GM13977 (cell line): ENCODE measurements around the gene GNAI2.

Experiments
- DNase-seq: peaks from one replicate; pipeline ENCODE4 v3.0.0; 2012; ENCODE audit warnings: low spot score
- in situ Hi-C: fragments of 300-500 bp; cut with MboI; formaldehyde crosslinking; loops from one replicate; pipeline ENCODE4 v1.12.0; 2022; ENCODE audit warnings: low sequenced_read_pairs, low pct_unique_long_range_greater_than_20kb, mixed read lengths, inconsistent platforms; ENCODE audit not compliant: unreplicated experiment
- TF ChIP-seq, protein P1 (sequence below): IDR thresholded peaks from 2 replicates; pipeline ENCODE4 v1.5.1; 2012; ENCODE audit warnings: mild to moderate bottlenecking, control low read depth; ENCODE audit not compliant: insufficient read depth; ENCODE audit errors: extremely low read depth, missing control alignments

Gene GNAI2

DNA sequence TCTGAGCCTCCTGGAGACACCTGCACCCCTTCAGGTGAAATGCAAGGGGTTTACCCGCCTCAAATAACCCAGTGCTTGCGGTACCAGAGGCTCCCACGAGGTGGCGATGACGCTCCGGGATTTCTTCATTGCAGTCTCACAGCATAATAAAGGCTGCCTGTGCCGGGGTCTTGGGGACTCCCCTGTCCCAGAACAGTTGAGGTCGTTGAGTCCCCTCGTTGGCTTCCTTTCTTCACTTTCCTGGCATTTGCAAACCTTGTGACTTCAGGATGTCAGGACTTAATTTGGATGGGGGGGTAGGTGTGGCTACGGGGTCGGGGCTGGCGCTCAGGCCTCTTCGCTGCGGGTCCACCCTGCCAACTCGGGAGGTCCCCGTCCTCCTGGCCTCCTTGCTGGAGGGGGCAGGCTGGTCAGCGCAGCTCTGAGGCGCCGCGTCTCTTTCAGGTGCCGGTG, 43.3 kb upstream of the GNAI2 start:
- TF ChIP-seq, protein P1, sequence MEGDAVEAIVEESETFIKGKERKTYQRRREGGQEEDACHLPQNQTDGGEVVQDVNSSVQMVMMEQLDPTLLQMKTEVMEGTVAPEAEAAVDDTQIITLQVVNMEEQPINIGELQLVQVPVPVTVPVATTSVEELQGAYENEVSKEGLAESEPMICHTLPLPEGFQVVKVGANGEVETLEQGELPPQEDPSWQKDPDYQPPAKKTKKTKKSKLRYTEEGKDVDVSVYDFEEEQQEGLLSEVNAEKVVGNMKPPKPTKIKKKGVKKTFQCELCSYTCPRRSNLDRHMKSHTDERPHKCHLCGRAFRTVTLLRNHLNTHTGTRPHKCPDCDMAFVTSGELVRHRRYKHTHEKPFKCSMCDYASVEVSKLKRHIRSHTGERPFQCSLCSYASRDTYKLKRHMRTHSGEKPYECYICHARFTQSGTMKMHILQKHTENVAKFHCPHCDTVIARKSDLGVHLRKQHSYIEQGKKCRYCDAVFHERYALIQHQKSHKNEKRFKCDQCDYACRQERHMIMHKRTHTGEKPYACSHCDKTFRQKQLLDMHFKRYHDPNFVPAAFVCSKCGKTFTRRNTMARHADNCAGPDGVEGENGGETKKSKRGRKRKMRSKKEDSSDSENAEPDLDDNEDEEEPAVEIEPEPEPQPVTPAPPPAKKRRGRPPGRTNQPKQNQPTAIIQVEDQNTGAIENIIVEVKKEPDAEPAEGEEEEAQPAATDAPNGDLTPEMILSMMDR = peak; percentile 92
- DNase-seq = peak; percentile 94
- in situ Hi-C loops = no loop called here

DNA sequence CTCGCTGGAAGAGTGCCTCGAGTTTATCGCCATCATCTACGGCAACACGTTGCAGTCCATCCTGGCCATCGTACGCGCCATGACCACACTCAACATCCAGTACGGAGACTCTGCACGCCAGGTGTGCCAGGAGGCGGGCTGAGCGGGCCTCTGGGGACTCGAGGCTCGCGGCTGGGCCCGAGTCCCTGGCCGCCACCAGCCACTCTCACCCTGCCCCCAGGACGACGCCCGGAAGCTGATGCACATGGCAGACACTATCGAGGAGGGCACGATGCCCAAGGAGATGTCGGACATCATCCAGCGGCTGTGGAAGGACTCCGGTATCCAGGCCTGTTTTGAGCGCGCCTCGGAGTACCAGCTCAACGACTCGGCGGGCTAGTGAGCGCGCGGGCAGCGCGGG, 42.7 kb upstream of the GNAI2 start:
- in situ Hi-C loops = no loop called here
- DNase-seq = no peak
- TF ChIP-seq, protein P1 = no peak

DNA sequence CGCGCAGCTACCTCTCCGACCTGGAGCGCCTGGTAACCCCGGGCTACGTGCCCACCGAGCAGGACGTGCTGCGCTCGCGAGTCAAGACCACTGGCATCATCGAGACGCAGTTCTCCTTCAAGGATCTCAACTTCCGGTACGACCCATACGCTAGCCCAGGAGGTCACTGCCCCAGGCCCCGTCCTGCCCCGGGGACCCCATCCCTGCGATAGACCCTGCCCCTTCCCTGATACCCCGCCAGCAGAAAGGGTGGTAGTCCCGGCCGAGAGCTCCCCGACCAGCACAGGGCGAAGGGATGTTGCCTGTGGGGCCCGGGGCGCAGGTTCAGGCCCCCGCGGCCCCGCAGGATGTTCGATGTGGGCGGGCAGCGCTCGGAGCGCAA, 42.3 kb upstream of the GNAI2 start:
- in situ Hi-C loops = no loop called here
- DNase-seq = no peak
- TF ChIP-seq, protein P1 = no peak

GRCh38 chr3:50194128-50194902, 41.7 kb upstream of the GNAI2 start:
- DNase-seq = peak; percentile 89
- in situ Hi-C loops = no loop called here
- TF ChIP-seq, protein P1 = peak; percentile 87

- peak; percentile 73 for DNase-seq
- in situ Hi-C loops = no loop called here
- TF ChIP-seq, protein P1 = no peak
These were observed 41.0 kb upstream of the GNAI2 start for GRCh38 chr3:50194903-50195500.

GRCh38 chr3:50195501-50196252, 40.3 kb upstream of the GNAI2 start:
- no peak for DNase-seq
- in situ Hi-C loops = no loop called here
- TF ChIP-seq, protein P1 = no peak
